ENCODE data around the gene XXYLT1.
"Not testable (repeated sequence)": the region's sequence is repeated elsewhere in the genome, so short reads cannot be mapped to it uniquely, and the experiment has no call there.

XXYLT1 gene

DNA sequence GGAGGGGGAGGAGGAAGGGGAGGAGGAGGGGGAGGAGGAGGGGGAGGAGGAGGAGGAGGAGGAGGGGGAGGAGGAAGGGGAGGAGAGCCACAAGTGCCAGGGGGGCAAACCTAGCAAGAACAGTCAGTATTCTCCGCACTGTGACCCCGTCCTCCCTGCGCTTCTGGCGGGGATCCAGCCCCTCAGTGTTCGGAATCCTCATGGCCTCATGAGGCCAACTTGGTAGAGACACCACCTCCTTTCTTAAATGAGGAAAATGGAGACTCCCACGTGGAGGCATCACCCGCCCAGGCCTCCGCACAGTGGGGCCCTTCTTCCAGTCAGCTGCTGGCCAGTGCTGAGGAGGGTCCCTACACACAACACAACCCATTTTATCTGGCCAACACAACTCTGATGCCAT, 163.4 kb downstream of the XXYLT1 start (continued):
- TF ChIP-seq CSDC2 (CRISPR knock-in tag; IDR thresholded peaks at IDR 0.05): no peak
- no peak for TF ChIP-seq ISL1 (CRISPR knock-in tag; IDR thresholded peaks at IDR 0.05)
- TF ChIP-seq ZFP3 (CRISPR knock-in tag; IDR thresholded peaks at IDR 0.05): no peak

DNA sequence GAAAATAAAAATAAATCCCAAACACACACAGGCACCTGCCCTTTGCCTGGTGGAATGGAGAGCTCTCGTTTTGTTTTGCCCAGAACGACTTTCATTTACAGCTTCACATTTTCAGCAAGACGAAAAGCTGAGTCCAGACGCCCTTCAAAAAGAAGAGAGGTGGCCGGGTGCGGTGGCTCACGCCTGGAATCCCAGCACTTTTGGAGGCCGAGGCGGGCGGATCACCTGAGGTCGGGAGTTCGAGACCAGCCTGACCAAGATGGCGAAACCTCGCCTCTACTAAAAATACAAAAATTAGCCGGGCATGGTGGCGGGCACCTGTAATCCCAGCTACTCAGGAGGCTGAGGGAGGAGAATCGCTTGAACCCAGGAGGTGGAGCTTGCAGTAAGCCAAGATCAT, 163.9 kb downstream of the XXYLT1 start:
- ATAC-seq: not testable (repeated sequence)

DNA sequence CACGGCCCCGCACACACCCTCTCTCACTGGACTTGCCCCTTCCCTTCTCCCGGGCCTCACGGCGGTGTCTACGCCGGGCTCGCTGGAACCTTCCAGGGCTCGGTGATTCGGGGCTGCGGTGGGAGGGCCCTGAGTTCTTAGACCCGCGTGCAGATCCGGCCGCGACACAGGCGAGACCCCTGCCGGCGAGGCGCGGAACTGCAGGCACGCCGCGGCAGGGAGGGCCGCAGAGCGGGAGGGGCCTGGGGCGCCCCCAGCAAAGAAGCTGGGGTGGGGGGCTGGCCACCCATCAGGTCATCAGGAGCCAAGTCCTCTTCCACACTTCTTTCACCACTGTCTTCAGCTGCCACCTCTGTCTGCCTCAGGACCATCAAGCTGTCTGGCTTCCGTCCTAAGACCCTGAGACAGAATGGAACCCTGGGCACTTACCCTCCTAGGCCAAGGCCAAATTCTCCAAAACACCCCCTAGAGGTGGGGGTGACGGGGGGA, 164.5 kb downstream of the XXYLT1 start:
- TF ChIP-seq RARB (CRISPR knock-in tag; IDR thresholded peaks at IDR 0.05) (no peak), SNAI2 (CRISPR knock-in tag; IDR thresholded peaks at IDR 0.05) (no peak), ZNF565 (CRISPR knock-in tag; conservative IDR thresholded peaks at IDR 0.05; ENCODE audit: low read depth) (no peak)
- TF ChIP-seq, protein P1, sequence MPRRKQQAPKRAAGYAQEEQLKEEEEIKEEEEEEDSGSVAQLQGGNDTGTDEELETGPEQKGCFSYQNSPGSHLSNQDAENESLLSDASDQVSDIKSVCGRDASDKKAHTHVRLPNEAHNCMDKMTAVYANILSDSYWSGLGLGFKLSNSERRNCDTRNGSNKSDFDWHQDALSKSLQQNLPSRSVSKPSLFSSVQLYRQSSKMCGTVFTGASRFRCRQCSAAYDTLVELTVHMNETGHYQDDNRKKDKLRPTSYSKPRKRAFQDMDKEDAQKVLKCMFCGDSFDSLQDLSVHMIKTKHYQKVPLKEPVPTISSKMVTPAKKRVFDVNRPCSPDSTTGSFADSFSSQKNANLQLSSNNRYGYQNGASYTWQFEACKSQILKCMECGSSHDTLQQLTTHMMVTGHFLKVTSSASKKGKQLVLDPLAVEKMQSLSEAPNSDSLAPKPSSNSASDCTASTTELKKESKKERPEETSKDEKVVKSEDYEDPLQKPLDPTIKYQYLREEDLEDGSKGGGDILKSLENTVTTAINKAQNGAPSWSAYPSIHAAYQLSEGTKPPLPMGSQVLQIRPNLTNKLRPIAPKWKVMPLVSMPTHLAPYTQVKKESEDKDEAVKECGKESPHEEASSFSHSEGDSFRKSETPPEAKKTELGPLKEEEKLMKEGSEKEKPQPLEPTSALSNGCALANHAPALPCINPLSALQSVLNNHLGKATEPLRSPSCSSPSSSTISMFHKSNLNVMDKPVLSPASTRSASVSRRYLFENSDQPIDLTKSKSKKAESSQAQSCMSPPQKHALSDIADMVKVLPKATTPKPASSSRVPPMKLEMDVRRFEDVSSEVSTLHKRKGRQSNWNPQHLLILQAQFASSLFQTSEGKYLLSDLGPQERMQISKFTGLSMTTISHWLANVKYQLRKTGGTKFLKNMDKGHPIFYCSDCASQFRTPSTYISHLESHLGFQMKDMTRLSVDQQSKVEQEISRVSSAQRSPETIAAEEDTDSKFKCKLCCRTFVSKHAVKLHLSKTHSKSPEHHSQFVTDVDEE (CRISPR knock-in tag; IDR thresholded peaks at IDR 0.05): 0 out of 2 replicates have a peak, but pooled peaks have one; percentile 5
- TF ChIP-seq, protein P2, sequence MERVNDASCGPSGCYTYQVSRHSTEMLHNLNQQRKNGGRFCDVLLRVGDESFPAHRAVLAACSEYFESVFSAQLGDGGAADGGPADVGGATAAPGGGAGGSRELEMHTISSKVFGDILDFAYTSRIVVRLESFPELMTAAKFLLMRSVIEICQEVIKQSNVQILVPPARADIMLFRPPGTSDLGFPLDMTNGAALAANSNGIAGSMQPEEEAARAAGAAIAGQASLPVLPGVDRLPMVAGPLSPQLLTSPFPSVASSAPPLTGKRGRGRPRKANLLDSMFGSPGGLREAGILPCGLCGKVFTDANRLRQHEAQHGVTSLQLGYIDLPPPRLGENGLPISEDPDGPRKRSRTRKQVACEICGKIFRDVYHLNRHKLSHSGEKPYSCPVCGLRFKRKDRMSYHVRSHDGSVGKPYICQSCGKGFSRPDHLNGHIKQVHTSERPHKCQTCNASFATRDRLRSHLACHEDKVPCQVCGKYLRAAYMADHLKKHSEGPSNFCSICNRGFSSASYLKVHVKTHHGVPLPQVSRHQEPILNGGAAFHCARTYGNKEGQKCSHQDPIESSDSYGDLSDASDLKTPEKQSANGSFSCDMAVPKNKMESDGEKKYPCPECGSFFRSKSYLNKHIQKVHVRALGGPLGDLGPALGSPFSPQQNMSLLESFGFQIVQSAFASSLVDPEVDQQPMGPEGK (CRISPR knock-in tag; IDR thresholded peaks at IDR 0.05; ENCODE audit: borderline replicate concordance): peak; percentile 93; the same call in 1 of the 2 replicates
- ATAC-seq: peak; percentile 82

DNA sequence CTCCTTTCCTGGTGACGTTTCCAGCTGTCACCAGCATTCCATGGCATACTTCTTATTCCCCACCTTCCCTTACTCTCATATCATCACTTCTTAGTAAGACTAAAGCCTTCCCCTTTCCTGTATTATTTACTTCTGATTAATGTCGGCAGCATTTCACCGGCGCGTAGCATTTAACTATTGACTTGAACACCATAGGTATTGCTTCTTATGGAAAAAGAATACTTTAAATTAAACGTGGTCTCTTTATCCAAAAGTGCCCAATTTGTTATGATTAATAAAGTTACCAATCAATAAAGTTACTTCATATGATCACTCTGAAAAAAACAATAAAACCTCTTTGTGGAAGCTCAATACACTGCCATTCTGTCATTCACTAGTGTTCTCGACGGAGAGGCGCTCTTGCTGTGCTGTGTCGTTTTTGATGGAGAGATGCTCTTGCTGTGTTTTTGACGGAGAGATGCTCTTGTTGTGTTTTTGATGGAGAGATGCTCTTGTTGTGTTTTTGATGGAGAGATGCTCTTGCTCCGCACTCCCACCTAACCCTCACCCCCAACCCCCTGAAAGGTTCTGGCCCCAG, 165.0 kb downstream of the XXYLT1 start:
- ATAC-seq: no peak

DNA sequence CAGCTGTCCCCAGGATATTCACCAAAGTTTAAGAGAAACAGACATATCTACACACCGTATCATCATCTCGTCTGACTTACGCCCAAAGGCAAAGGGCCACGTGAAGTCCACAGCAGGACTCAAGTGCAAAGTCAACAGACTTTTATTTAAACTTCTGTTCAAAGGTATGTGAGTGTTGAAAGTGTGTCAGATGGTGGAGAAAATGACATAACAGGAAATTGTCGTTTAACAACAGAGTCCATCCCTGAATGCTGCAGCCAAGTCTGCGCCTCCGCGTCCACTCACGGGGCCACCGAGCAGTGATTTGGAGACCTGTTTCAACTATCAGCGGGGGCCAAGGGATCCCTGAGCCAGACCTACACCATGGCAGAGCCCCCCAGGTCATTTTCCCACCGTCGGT, 165.6 kb downstream of the XXYLT1 start:
- no peak for ATAC-seq
- no peak for TF ChIP-seq ZC3H10 (CRISPR knock-in tag; IDR thresholded peaks at IDR 0.05)
- TF ChIP-seq ZFP30 (CRISPR knock-in tag; IDR thresholded peaks at IDR 0.05): no peak
- no peak for TF ChIP-seq ESRRG (CRISPR knock-in tag; IDR thresholded peaks at IDR 0.05)
- no peak for TF ChIP-seq TOX (CRISPR knock-in tag; IDR thresholded peaks at IDR 0.05; ENCODE audit: borderline replicate concordance)
- no peak for TF ChIP-seq GLIS3 (CRISPR knock-in tag; IDR thresholded peaks at IDR 0.05)
- TF ChIP-seq PPARA (CRISPR knock-in tag; IDR thresholded peaks at IDR 0.05; ENCODE audit: borderline replicate concordance): no peak
- TF ChIP-seq, protein P3, sequence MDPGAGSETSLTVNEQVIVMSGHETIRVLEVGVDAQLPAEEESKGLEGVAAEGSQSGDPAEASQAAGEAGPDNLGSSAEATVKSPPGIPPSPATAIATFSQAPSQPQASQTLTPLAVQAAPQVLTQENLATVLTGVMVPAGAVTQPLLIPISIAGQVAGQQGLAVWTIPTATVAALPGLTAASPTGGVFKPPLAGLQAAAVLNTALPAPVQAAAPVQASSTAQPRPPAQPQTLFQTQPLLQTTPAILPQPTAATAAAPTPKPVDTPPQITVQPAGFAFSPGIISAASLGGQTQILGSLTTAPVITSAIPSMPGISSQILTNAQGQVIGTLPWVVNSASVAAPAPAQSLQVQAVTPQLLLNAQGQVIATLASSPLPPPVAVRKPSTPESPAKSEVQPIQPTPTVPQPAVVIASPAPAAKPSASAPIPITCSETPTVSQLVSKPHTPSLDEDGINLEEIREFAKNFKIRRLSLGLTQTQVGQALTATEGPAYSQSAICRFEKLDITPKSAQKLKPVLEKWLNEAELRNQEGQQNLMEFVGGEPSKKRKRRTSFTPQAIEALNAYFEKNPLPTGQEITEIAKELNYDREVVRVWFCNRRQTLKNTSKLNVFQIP (CRISPR knock-in tag; IDR thresholded peaks at IDR 0.05; ENCODE audit: borderline replicate concordance, low read depth): no peak
- no peak for TF ChIP-seq OSR1 (CRISPR knock-in tag; IDR thresholded peaks at IDR 0.05)

More for the DNA sequence above, 165.0 kb downstream of the XXYLT1 start:
- TF ChIP-seq OSR1 (CRISPR knock-in tag; IDR thresholded peaks at IDR 0.05) (no peak), PPARA (CRISPR knock-in tag; IDR thresholded peaks at IDR 0.05; ENCODE audit: borderline replicate concordance) (no peak), ZFP3 (CRISPR knock-in tag; IDR thresholded peaks at IDR 0.05) (no peak), GLIS3 (CRISPR knock-in tag; IDR thresholded peaks at IDR 0.05) (no peak), RARB (CRISPR knock-in tag; IDR thresholded peaks at IDR 0.05) (no peak), BACH2 (CRISPR knock-in tag; IDR thresholded peaks at IDR 0.05; ENCODE audit: borderline replicate concordance) (no peak), ZNF565 (CRISPR knock-in tag; conservative IDR thresholded peaks at IDR 0.05; ENCODE audit: low read depth) (no peak), ISL1 (CRISPR knock-in tag; IDR thresholded peaks at IDR 0.05) (no peak)
- TF ChIP-seq, protein P3 (CRISPR knock-in tag; IDR thresholded peaks at IDR 0.05; ENCODE audit: borderline replicate concordance, low read depth): no peak
- TF ChIP-seq, protein P1 (CRISPR knock-in tag; IDR thresholded peaks at IDR 0.05): no peak
